ENCODE measurements around the gene ATP11A.

- TF ChIP-seq, protein P1, sequence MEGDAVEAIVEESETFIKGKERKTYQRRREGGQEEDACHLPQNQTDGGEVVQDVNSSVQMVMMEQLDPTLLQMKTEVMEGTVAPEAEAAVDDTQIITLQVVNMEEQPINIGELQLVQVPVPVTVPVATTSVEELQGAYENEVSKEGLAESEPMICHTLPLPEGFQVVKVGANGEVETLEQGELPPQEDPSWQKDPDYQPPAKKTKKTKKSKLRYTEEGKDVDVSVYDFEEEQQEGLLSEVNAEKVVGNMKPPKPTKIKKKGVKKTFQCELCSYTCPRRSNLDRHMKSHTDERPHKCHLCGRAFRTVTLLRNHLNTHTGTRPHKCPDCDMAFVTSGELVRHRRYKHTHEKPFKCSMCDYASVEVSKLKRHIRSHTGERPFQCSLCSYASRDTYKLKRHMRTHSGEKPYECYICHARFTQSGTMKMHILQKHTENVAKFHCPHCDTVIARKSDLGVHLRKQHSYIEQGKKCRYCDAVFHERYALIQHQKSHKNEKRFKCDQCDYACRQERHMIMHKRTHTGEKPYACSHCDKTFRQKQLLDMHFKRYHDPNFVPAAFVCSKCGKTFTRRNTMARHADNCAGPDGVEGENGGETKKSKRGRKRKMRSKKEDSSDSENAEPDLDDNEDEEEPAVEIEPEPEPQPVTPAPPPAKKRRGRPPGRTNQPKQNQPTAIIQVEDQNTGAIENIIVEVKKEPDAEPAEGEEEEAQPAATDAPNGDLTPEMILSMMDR (tag by site-specific recombination; IDR thresholded peaks at IDR 0.05), result no peak
- TF ChIP-seq ZBTB17 (tag by site-specific recombination; IDR thresholded peaks at IDR 0.05), result no peak
- TF ChIP-seq TRIM28 (IDR thresholded peaks at IDR 0.05; ENCODE audit: borderline replicate concordance, low read length), result no peak
- TF ChIP-seq KLF8 (tag by site-specific recombination; IDR thresholded peaks at IDR 0.05), result no peak
- no peak for TF ChIP-seq ZNF155 (tag by site-specific recombination; IDR thresholded peaks at IDR 0.05)
- no peak for TF ChIP-seq ZSCAN16 (tag by site-specific recombination; IDR thresholded peaks at IDR 0.05)
Measured at GRCh38 chr13:112808377-112809140, 118.7 kb downstream of the ATP11A start.

Measured in HEK293 (cell line).